GM18520 (cell line): Measurements from ENCODE around the gene GRPEL1.

Experiments
- ATAC-seq: cut with Tn5 transposase; IDR thresholded peaks from one replicate; pipeline ENCODE4 v1.9.1; 2021; ENCODE audit not compliant: unreplicated experiment

Gene GRPEL1

GRCh38 chr4:7045961-7046921 lies 21.6 kb downstream of the GRPEL1 start:
- no peak for ATAC-seq

- no peak for ATAC-seq
These were observed 22.3 kb downstream of the GRPEL1 start for GRCh38 chr4:7045553-7045952.

GRCh38 chr4:7044137-7044930 lies 23.5 kb downstream of the GRPEL1 start:
- no peak for ATAC-seq

GRCh38 chr4:7043284-7044136 lies 24.4 kb downstream of the GRPEL1 start, which contains the start of gene TADA2B:
Gene TADA2B, plus strand, starts transcription at chr4:7043372. Its CDS starts 208 bp downstream, at chr4:7043580.
- ATAC-seq = peak; percentile 8

- peak; percentile 80 for ATAC-seq
These were observed 25.2 kb downstream of the GRPEL1 start for GRCh38 chr4:7042503-7043283.

GRCh38 chr4:7041801-7042502 lies 25.9 kb downstream of the GRPEL1 start:
- ATAC-seq = no peak

- ATAC-seq = no peak
These were observed 26.6 kb downstream of the GRPEL1 start for GRCh38 chr4:7041246-7041645.

- no peak for ATAC-seq
These were observed 27.1 kb downstream of the GRPEL1 start for GRCh38 chr4:7040765-7041164.

- ATAC-seq = no peak
These were observed 30.4 kb downstream of the GRPEL1 start for GRCh38 chr4:7037425-7037824.

- ATAC-seq = no peak
These were observed 33.4 kb downstream of the GRPEL1 start for GRCh38 chr4:7034262-7035081.

- ATAC-seq = no peak
These were observed 35.3 kb downstream of the GRPEL1 start for GRCh38 chr4:7032596-7032995.

- no peak for ATAC-seq
These were observed 36.1 kb downstream of the GRPEL1 start for GRCh38 chr4:7031558-7032449.

GRCh38 chr4:7030856-7031255 lies 37.0 kb downstream of the GRPEL1 start:
- ATAC-seq = no peak

GRCh38 chr4:7029921-7030320 lies 37.9 kb downstream of the GRPEL1 start:
- no peak for ATAC-seq

GRCh38 chr4:7029212-7029611 lies 38.7 kb downstream of the GRPEL1 start:
- no peak for ATAC-seq

- no peak for ATAC-seq
These were observed 40.0 kb downstream of the GRPEL1 start for GRCh38 chr4:7027913-7028312.

GRCh38 chr4:7027284-7027683 lies 40.6 kb downstream of the GRPEL1 start:
- ATAC-seq = no peak

- no peak for ATAC-seq
These were observed 41.8 kb downstream of the GRPEL1 start for GRCh38 chr4:7026107-7026506.
